Measurements from ENCODE around the gene SIX6.
A peak's percentile ranks its signal among the peaks of the same experiment; 100 is the strongest.

Gene SIX6

DNA sequence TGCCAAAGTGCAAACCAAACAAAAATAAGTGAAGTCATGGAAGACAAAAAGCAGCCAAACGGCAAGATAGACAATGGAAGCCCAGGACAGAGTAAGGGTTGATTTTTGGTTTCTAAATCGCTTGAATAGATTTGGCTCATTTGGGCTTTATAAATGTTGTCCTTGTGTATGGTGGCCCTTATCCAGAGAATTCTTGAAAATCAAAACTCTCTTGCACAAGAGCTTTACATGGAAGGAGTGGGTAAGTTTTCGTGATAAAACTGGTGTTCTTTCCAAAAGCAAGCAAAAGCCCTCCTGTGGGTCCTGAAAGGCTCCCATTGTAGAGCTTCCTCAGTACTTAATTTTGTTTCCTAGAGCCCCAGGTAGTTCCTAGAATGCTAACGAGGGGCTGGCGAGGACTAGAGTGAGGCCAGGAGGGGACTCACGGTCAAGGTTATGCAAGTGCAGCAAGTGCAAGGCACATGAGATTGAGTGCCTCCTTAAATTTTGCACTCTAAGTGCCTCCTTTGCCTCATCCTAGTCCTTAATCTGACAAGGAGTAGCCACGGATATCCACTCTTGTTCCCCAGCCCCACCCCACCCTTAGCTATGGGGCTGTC, 4.1 kb downstream of the SIX6 start:
- H3K4me3 ChIP-seq (ENCODE audit: low read depth, low read length), result no peak overlapping the region

DNA sequence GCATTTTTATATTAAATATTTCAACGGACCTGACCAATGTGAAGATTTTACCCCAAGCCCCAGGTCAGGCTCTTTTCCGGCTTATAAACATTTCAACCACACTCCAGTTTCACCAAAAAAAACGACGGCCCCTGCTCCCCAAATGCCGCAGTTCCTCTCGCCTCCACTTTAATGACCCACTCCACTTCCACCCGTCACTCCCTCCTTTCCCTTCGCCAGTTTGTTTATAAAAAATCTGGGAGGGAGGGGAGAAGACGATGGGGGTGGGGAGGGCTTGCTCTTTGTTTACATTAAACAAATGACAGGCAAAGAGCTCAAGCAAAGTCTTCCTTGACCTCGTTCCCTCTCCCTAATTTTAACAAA, 5.4 kb downstream of the SIX6 start:
- peak overlapping the region; percentile 35 for H3K4me3 ChIP-seq (ENCODE audit: low read depth, low read length)

DNA sequence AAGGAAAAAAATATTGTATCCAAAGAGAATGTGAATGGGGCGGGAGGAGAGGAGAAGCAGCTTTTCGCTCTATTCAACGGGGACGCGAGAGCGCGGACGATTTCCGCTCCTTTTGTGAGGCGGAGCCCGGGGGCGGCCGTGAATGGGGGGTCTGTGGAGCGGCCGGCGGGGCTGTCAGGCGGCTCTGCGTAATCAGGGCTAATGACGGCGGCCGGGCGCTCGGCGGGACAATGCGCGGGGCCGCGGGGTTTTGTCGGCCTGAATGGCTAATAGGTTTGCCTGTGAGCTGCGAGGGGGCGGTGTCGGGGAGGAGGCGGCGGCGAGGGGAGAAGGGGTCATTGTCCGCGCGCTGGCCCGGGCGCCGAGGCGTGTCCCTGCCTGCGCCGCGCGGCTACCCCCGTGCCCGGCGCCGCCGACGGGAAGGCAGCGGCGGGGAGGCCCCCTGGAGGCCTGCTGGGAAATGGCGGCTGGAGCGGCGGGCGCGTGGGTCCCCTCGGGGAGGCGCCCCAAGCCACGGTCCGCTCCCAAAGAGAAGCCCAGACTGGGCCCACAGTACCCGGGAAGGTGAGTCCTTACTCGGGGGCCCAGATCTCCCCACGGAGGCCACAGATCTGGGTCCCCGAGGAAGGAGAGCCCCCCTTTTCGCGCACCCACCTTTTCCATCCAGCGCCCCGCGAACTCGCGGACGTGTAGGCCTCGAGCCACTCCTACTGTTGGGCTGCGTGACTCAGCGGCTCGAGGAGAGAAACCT, 6.0 kb downstream of the SIX6 start:
- H3K4me3 ChIP-seq (ENCODE audit: low read depth, low read length), result peak overlapping the region; percentile 35

DNA sequence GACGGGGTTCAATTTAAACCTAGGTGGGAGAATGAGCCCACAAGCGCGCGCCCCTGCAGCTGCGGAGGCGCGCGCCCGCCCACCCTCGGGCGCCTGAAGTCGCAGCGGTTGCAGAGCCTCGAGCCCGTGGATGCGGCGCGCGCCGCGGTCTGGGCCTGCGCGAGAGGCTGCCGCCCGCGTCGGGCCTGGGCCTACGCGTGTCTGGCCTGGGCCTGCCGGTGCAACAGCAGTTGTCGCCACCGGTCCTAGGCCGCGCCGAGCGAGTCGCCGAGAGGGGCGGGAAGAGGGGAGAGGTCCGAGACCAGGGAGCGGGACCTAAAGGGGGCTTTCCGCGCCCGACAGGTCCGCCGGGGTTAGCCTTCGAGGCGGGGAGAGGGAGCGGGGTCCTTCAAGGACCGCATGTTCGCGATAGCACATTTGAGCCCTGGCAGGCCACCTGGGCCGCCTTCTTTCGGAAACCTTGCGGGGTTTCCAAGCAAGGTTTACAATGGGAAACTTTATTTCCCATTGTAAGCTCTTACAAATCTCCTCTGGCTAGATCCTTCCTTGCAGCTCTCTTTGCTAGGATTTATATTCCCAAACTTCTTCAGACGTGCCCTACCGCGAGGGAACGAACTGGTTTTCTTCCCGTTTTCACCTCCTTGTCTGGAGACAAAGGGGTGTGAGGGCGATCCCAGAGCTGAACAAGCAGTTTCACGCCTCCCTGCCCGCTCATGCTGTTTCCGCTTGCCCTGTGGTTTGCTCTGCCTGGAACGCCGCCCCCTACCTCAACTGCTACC, 6.8 kb downstream of the SIX6 start:
- H3K4me3 ChIP-seq (ENCODE audit: low read depth, low read length), result peak overlapping the region; percentile 35

DNA sequence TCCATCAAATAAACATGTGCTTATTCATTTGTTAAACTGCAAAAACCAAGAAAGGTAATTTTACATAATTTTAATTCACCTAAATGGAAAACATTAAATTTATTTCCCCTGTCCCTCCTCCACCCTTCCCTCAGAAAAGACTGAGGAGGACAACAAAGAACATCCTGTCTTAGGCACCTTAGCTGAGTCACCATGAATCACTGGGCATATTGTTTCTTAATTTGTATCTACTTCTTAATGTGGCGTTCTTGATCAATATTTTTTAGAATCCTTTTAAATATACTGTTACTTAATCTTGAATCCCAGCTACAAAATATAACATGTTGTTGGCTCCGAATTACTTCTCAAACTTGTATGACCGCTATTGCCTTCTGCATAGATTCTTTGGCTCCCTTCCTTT, 23.5 kb downstream of the SIX6 start:
- no peak overlapping the region for H3K4me3 ChIP-seq (ENCODE audit: low read depth, low read length)

DNA sequence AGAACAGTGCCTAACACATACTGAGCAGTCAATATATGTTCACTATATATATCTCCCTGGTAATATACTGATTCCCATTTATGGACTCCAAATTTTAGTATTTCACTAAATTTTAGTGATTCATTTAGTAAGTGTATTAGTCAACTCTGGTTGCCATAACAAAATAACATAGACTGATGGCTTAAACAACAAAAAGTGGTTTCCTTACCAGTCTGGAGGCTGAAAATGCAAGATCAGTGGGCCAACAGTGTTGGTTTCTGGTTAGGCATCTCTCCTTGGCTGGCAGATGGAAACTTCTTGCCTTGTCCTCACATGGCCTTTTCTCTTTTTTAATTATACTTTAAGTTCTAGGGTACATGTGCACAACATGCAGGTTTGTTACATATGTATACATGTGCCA, 28.7 kb downstream of the SIX6 start:
- H3K4me3 ChIP-seq (ENCODE audit: low read depth, low read length), result no peak overlapping the region

DNA sequence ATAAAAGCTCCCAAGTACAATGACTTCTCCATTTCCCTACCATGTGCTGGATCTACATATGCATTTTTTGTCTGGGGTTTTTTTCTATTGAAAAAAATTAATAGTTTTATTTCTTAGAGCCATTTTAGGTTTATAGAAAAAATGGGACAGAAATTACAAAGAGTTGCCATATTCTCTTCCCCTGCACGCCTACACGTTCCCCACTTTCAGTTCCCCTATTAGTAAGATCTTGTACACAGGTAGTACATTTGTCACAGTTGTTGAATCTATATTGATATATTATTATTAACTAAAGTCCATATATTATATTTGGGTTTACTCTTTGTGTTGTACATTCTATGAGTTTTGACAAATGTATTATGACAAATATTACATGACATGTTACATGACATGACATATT, 35.7 kb downstream of the SIX6 start:
- H3K4me3 ChIP-seq (ENCODE audit: low read depth, low read length), result no peak overlapping the region

DNA sequence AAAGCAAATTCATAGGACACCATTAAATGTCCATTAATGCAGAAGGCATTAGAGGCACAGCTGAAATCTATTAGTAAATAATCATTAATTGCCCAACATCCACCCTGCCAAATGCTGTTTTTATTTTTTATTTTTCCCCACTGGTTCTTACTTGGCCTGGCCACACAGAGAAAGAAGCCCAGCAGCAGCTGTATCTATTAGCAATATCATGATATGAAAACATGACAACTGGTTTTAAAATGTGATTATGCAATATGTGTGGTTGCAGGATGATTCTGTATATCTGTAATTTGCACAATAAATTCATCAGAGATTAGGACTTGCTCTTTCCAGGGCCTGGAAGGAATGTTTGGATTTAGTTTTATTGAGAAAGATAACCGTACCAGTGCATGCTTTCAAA, 44.9 kb downstream of the SIX6 start:
- H3K4me3 ChIP-seq (ENCODE audit: low read depth, low read length), result no peak overlapping the region

DNA sequence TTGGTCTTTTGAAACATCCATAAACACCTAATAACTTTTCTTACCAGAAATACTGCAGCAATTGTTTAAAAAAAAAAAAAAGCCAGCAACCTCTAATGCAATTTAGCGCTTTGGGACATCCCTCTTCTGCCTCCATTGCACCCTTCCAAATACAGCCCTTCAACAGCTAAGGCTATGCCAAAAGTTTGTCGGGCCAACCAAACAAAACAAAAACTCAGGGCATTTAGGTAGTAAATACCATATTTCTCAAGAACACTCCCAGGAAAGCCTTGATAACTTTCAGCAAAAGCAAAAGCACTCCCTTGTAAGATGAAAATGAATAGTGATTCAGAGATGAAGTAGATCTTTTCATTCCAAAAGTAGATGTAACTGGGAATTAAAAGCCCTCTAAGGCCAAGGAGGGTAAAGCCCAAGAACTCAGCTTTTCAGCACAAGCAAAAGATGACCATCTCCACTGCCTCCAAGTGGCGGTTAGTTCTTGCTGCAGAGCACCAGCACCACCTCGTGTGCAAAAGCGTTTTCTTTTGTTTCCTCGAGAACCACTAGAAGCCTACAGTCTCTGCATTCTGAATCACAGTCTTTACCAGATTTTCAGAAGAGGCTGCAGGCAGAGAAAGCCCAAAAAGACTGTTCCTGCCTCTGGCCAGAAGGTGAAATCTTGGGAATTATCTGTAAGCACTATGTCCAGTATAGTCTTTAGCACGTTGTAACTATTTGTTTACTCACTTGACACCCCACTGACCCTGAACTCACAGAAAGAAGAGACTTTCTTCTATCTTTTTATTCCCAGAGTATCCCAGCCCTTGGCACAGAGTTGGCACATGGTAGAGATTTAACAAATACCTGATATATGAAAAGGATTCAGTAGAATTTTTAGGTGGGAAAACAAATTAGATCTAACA, 53.1 kb downstream of the SIX6 start:
- H3K4me3 ChIP-seq (ENCODE audit: low read depth, low read length), result no peak overlapping the region

Measured in iPS-11a (cell line).